GM19351 (cell line): ENCODE data around the gene DPY19L2.
A peak's percentile ranks its signal among the peaks of the same experiment; 100 is the strongest.
"Not testable (repeated sequence)": the region's sequence is repeated elsewhere in the genome, so short reads cannot be mapped to it uniquely, and the experiment has no call there.

Experiments
- ATAC-seq: cut with Tn5 transposase; IDR thresholded peaks from one replicate; pipeline ENCODE4 v1.9.1; 2021; ENCODE audit warnings: mild to moderate bottlenecking, moderate library complexity; ENCODE audit not compliant: unreplicated experiment

DPY19L2 gene

DNA sequence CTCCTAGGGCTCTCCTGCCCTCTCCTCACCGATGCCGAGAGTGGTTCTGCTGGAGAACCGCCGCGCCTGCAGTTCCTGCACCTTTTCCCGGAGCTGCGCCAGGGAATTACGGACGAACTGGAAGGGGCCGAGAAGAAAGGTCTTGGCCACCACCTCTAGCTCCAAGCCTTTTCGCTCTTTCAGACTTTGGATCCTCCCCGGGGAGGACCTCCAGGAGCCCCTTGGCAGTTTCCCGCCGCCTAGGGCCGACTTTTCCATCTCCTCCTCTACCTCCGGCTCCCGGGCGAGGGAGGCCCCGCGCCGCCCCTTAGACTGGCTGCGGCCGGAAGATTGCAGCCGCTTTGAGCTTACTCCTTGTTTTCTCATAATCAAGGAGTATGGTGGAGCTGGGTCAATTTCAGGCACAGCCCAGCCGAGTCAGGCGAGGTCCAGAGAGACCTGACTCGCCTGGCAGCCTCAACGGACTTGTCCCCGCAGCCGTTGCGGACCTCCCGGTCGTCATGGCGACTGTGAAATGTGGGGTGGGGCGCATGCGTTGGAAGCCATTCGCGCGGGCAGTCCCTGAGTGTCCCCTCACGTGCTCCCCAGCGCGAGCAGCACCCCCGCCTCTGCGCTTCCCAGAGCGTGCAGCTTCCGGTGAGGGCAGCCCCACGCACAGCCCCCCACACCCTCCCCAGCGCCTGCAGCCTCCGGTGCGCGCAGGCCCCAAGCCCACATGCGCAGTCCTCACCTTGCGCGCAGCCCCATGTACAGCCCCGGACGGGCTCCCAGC, at the start of gene DPY19L2:
Gene DPY19L2 (minus strand): TSS at position 466 of the 772 bp plus-strand sequence. CDS start 100 bp downstream, at position 366.
- peak; percentile 58 for ATAC-seq

DNA sequence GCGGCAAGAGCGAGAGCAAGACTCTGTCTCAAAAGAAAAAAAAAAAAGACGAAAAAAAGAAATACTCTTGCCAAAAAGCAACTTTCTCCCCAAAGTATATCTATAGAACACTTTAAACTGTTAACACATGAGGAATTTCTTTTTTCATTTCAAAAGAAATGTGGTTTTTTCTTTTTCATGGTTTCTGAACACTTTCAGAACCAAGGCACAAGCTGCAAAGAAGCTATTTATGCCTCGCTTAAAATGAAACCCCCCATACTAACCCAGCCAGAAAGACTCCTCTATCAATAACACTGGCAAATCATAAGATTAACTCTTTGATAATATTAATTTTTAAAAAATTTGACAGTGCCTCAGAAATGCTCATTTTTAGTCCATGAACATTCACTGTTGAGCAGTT, 48.6 kb upstream of the DPY19L2 start:
- peak; percentile 42 for ATAC-seq

GRCh38 chr12:63715107-63715625, 46.9 kb upstream of the DPY19L2 start:
- not testable (repeated sequence) for ATAC-seq

- ATAC-seq: not testable (repeated sequence)
These were observed 46.1 kb upstream of the DPY19L2 start for GRCh38 chr12:63714409-63714808.

DNA sequence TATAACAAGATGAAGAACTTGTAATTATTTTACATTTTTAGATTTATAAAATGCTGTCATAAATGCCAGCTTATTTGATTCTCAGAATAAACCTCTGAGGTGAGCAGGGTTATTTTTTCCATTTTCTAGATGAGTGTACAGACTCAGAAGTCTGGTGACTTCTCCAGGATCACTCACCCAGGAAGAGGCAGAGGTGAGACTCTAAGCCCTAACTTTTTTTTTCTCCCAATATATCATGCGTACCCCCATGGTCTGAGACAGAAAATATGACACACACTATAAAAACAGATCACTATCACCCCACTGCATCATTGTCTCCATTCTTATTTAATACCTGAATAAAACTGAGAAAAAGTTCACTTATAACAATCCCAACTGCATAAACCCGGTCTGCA, 45.4 kb upstream of the DPY19L2 start:
- ATAC-seq: not testable (repeated sequence)

GRCh38 chr12:63712979-63713680, 44.8 kb upstream of the DPY19L2 start:
- not testable (repeated sequence) for ATAC-seq

DNA sequence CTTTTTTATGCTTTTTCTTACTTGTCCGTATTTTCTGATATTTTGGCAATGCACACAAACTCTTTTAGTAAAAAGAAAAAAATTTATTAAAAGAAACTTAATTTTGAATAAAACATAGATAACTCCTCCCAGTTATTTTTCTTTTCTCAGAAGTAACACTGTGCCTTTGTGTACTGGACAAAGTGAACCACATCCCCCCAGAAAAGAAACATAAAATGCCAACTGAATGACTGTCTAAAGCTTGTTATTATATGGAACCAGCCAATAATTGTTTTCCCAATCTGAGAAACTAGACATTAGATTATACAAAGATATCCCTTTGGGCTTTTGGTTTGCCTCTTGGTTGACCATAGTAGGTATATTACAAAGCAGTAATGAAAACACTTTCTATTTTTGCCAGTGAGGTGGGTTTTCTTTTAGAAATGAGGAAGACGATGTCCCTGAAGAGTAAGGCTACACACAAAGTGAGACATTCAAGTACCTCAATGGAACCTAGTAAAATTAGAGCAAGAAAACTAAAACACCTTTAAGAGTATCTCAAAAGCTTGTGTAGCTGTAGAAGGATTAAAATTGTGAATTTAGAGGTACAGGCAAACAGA, 44.2 kb upstream of the DPY19L2 start:
- ATAC-seq: peak; percentile 55

DNA sequence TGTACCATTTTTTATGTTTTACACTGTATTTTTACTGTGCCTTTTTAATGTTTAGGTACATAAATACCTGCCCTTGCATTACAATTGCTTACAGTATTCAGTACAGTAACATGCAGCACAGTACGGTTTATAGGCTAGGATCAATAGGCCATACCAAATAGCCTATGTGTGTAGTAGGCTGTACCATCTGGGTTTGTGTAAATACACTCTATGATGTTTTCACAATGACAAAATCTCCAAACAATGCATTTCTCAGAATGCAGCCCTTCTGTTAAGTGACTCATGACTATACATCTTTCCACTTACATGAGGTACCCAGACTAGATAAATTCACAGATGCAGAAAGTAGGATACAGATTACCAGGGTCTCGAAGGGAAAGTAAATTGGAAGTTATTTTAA, 43.0 kb upstream of the DPY19L2 start:
- ATAC-seq: not testable (repeated sequence)

DNA sequence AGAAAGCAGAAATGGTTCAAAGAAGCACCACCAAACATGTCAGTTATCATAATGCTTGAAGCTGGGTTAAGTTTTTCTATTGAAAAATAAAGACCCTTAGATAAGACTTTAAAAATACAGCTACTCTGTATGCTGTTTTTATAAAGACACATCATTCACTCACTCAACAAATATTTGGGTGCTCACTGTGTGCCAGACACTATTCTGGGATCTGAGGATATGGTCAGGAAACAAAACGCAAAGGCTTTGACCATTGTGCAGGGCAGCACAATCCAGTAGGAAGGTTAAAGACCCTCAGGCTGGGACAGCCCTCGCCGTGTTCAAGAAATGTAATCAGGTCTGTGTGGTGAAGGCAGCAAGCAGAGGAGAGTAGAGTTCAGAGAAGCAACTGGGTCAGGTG, 38.0 kb upstream of the DPY19L2 start:
- no peak for ATAC-seq

GRCh38 chr12:63699678-63700382, 31.5 kb upstream of the DPY19L2 start:
- peak; percentile 63 for ATAC-seq

DNA sequence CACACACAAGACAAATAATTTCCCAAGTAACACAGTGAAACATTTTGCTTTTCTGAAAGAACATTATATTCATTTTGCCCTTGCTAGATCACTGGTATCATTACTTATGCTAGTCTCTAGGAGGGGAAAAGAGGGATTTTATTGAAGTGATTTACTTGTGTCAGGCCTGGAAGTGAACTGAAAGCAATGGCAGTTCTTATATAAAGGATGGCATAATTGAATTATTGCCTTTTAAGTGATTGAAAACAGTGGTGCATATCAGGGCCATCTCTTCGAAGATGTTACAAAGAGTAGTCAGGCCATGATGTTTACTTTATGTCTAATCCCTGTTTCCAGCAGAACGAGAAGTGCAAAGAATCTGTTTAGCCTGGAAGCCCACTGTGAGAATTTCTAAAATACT, 30.7 kb upstream of the DPY19L2 start:
- not testable (repeated sequence) for ATAC-seq

DNA sequence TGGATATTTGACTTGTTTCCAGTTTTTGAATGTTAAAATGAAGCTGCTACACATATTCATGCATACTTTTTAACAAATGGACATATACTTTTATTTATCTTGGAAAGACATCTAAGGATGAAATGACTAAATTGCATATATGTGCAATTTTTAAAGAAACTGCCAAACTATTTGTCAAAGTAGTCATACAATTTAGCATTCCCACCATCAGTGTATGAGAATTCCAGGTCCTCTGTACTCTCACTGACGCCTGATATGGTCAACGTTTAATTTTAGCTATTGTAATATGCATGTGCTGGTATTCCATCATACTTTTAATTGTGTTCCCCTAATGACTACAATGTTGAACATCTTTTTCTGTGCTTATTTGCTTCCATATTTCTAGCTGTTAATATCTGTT, 22.5 kb upstream of the DPY19L2 start:
- not testable (repeated sequence) for ATAC-seq

GRCh38 chr12:63689141-63689540, 20.8 kb upstream of the DPY19L2 start:
- ATAC-seq: not testable (repeated sequence)

DNA sequence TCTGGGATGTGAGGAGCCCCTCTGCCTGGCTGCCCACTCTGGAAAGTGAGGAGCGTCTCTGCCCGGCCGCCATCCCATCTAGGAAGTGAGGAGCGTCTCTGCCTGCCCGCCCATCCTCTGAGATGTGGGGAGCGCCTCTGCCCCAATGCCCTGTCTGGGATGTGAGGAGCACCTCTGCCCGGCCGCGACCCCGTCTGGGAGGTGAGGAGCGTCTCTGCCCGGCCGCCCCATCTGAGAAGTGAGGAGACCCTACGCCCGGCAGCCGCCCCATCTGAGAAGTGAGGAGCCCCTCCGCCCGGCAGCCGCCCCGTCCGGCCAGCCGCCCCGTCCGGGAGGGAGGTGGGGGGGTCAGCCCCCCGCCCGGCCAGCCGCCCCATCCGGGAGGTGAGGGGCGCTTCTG, 18.3 kb upstream of the DPY19L2 start:
- ATAC-seq: not testable (repeated sequence)

GRCh38 chr12:63685789-63686188, 17.5 kb upstream of the DPY19L2 start:
- not testable (repeated sequence) for ATAC-seq

GRCh38 chr12:63682617-63683016, 14.3 kb upstream of the DPY19L2 start:
- ATAC-seq: not testable (repeated sequence)

DNA sequence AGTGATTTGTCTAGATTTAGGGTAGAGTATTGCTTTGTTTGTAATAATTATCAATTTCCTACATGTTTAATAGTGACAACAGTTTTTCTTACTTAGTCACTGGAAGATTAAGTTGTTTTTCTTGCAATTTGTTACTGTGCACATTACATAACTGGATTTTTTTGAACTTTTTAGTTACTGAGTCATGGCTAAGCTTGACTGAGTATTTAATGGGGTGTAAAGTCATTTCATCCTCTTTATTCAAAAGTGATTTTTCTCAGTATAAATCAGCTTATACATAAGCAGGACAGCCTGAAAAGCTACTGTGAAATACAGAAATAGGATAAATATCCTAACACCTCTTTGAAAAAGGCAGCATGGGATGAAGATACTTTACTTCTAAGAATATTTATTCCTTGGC, 12.5 kb upstream of the DPY19L2 start:
- ATAC-seq: not testable (repeated sequence)

DNA sequence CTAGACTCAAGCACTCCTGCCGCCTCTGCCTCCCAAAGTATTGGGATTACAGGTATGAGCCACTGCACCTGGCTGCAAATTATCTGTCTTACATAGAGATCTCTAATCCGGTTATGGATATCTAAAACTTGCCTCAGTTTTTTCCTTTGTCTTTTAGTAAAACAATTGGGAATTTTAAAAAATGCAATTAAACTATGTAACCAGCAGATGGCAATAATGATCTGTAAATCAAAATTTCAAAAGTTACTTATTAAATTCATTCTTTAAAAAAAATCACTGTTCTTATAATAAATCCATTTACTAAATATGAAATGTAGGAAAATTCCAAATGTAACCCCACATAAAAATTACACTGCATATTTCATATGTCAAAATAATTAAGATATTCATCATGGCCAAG, 4.3 kb upstream of the DPY19L2 start:
- ATAC-seq: not testable (repeated sequence)

- ATAC-seq: not testable (repeated sequence)
These were observed 1.6 kb upstream of the DPY19L2 start for GRCh38 chr12:63669936-63670335.

- ATAC-seq: not testable (repeated sequence)
These were observed 1.1 kb upstream of the DPY19L2 start for GRCh38 chr12:63669427-63669826.
